ENCODE results near the gene ARPC1A. TPM values are rescaled to one million over a fixed set of nuclear protein-coding genes. Genes with fewer than 3 reads are reported as not detected.
"Not testable (repeated sequence)": the region's sequence is repeated elsewhere in the genome, so short reads cannot be mapped to it uniquely, and the experiment has no call there.

ARPC1A gene
- total RNA-seq, 1 donor from 2014 or later: 143 TPM

GRCh38 chr7:99287779-99288534 lies 37.7 kb upstream of the ARPC1A start:
- Mint-ChIP-seq H3K9me3 (no peaks in the 10 kb centered on the region), H3K4me1 (no peaks in the 10 kb centered on the region), H3K36me3 (no peaks in the 10 kb centered on the region), H3K4me3 (no peak overlapping the region), H3K27ac (no peak overlapping the region), H3K27me3 (ENCODE audit: insufficient read depth, low read depth) (peaks cover 3% of the 10 kb centered on the region)
- H3K4me3 ChIP-seq: no peak overlapping the region
- TF ChIP-seq, protein P1, sequence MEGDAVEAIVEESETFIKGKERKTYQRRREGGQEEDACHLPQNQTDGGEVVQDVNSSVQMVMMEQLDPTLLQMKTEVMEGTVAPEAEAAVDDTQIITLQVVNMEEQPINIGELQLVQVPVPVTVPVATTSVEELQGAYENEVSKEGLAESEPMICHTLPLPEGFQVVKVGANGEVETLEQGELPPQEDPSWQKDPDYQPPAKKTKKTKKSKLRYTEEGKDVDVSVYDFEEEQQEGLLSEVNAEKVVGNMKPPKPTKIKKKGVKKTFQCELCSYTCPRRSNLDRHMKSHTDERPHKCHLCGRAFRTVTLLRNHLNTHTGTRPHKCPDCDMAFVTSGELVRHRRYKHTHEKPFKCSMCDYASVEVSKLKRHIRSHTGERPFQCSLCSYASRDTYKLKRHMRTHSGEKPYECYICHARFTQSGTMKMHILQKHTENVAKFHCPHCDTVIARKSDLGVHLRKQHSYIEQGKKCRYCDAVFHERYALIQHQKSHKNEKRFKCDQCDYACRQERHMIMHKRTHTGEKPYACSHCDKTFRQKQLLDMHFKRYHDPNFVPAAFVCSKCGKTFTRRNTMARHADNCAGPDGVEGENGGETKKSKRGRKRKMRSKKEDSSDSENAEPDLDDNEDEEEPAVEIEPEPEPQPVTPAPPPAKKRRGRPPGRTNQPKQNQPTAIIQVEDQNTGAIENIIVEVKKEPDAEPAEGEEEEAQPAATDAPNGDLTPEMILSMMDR (IDR thresholded peaks at IDR 0.05): no peak
- TF ChIP-seq EZH2phosphoT487 (IDR thresholded peaks at IDR 0.05): no peak
- no peak for TF ChIP-seq EZH2 (IDR thresholded peaks at IDR 0.05)
- H3K27me3 ChIP-seq: no peaks in the 10 kb centered on the region
- DNase-seq (ENCODE audit: low spot score): no peak
- H2AFZ ChIP-seq (replicated peaks): no peak overlapping the region
- no peak overlapping the region for H3K9ac ChIP-seq
- H3K4me1 ChIP-seq: no peaks in the 10 kb centered on the region
- H3K79me2 ChIP-seq (ENCODE audit: low read depth): no peaks in the 10 kb centered on the region
- no peaks in the 10 kb centered on the region for H3K36me3 ChIP-seq
- no peaks in the 10 kb centered on the region for H3K9me3 ChIP-seq (ENCODE audit: low read depth)
- no peaks in the 10 kb centered on the region for H4K20me1 ChIP-seq (ENCODE audit: low read depth)
- H3K4me2 ChIP-seq: no peak overlapping the region
- no peak overlapping the region for H3K27ac ChIP-seq
- H3F3A ChIP-seq (ENCODE audit: low read depth): no peaks in the 10 kb centered on the region

GRCh38 chr7:99289185-99289584 lies 36.5 kb upstream of the ARPC1A start:
- H3F3A ChIP-seq (ENCODE audit: low read depth): no peaks in the 10 kb centered on the region
- TF ChIP-seq, protein P1 (IDR thresholded peaks at IDR 0.05): no peak
- TF ChIP-seq EZH2 (IDR thresholded peaks at IDR 0.05) (no peak), EZH2phosphoT487 (IDR thresholded peaks at IDR 0.05) (no peak)
- no peak overlapping the region for H3K9ac ChIP-seq
- no peak overlapping the region for H3K27ac ChIP-seq
- no peaks in the 10 kb centered on the region for H4K20me1 ChIP-seq (ENCODE audit: low read depth)
- H3K36me3 Mint-ChIP-seq: no peaks in the 10 kb centered on the region
- no peaks in the 10 kb centered on the region for H3K36me3 ChIP-seq
- H3K79me2 ChIP-seq (ENCODE audit: low read depth): no peaks in the 10 kb centered on the region
- H3K4me3 Mint-ChIP-seq: no peak overlapping the region
- no peak overlapping the region for H2AFZ ChIP-seq (replicated peaks)
- DNase-seq (ENCODE audit: low spot score): no peak
- peaks cover 3% of the 10 kb centered on the region for H3K27me3 Mint-ChIP-seq (ENCODE audit: insufficient read depth, low read depth)
- no peaks in the 10 kb centered on the region for H3K9me3 ChIP-seq (ENCODE audit: low read depth)
- H3K9me3 Mint-ChIP-seq: no peaks in the 10 kb centered on the region
- H3K27ac Mint-ChIP-seq: no peak overlapping the region
- H3K4me1 ChIP-seq: no peaks in the 10 kb centered on the region
- no peaks in the 10 kb centered on the region for H3K27me3 ChIP-seq
- no peak overlapping the region for H3K4me3 ChIP-seq
- no peaks in the 10 kb centered on the region for H3K4me1 Mint-ChIP-seq
- H3K4me2 ChIP-seq: no peak overlapping the region

DNA sequence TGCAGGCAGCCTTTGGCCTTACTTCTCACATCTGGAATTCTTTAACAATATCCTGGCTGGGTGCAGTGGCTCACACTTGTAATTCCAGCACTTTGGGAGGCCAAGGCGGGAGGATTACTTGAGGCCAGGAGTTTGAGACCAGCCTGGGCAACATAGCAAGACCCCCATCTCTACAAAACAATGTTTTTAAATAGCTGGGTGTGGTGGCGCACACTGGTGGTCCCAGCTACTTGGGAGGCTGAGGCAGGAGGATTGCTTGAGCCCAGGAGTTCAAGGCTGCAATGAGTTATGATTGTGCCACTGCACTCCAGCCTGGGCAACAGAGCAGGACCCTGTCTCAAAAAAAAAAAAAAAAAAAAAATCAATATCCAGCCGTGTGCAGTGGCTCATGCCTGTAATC lies 35.5 kb upstream of the ARPC1A start:
- H3K27me3 Mint-ChIP-seq (ENCODE audit: insufficient read depth, low read depth); H3K27me3 ChIP-seq; H3K9me3 ChIP-seq (ENCODE audit: low read depth); H3K4me1 ChIP-seq; H2AFZ ChIP-seq (replicated peaks); H3K79me2 ChIP-seq (ENCODE audit: low read depth); H3K36me3 ChIP-seq; H3K4me2 ChIP-seq; H3K27ac ChIP-seq; H3F3A ChIP-seq (ENCODE audit: low read depth); H3K4me3 Mint-ChIP-seq; DNase-seq (ENCODE audit: low spot score); H3K4me3 ChIP-seq; H3K27ac Mint-ChIP-seq; H4K20me1 ChIP-seq (ENCODE audit: low read depth); H3K9me3 Mint-ChIP-seq; H3K9ac ChIP-seq; H3K4me1 Mint-ChIP-seq; H3K36me3 Mint-ChIP-seq: not testable (repeated sequence)

DNA sequence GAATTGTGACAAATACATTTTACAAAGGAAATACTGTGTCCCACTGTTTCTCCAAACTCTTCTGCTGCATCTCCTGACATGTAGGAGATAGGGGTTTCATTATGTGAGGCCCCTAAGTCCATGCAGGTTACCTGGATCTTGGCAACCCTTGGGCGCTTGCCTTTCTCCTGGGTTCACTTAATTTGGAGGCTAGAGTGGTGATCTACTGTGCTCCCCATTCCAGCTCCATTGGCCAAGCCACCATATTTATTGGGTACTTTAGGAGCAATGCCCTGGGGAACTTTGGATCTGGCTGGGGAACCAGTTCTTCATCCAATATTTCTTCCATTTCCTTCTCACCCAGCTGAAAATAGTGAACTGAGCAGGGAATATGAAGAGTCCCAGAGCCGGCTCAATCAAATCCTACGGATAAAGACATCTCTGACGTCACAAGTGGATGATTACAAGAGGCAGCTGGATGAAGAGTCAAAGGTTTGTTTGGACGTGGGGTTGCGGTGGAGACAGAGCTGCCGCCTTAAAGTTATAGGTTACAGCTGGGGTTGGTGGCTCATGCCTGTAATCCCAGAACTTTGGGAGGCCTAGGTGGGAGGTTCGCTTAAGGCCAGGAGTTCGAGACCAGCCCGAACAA lies 34.6 kb upstream of the ARPC1A start:
- Mint-ChIP-seq H3K4me3 (no peak overlapping the region), H3K27me3 (ENCODE audit: insufficient read depth, low read depth) (peaks cover 1% of the 10 kb centered on the region), H3K4me1 (no peaks in the 10 kb centered on the region), H3K36me3 (no peaks in the 10 kb centered on the region), H3K27ac (no peak overlapping the region), H3K9me3 (no peaks in the 10 kb centered on the region)
- Histone ChIP-seq H3F3A (ENCODE audit: low read depth) (no peaks in the 10 kb centered on the region), H3K4me3 (no peak overlapping the region), H2AFZ (replicated peaks) (no peak overlapping the region), H3K27me3 (no peaks in the 10 kb centered on the region), H3K9ac (no peak overlapping the region), H3K4me2 (no peak overlapping the region), H3K36me3 (no peaks in the 10 kb centered on the region), H3K79me2 (ENCODE audit: low read depth) (no peaks in the 10 kb centered on the region), H3K27ac (no peak overlapping the region), H3K9me3 (ENCODE audit: low read depth) (no peaks in the 10 kb centered on the region), H3K4me1 (no peaks in the 10 kb centered on the region), H4K20me1 (ENCODE audit: low read depth) (no peaks in the 10 kb centered on the region)
- no peak for DNase-seq (ENCODE audit: low spot score)
- no peak for TF ChIP-seq EZH2phosphoT487 (IDR thresholded peaks at IDR 0.05)
- TF ChIP-seq, protein P1 (IDR thresholded peaks at IDR 0.05): no peak
- no peak for TF ChIP-seq EZH2 (IDR thresholded peaks at IDR 0.05)
